Measurements from ENCODE around the gene KAZN.
"Not testable (repeated sequence)": the region's sequence is repeated elsewhere in the genome, so short reads cannot be mapped to it uniquely, and the experiment has no call there.

The KAZN gene

GRCh38 chr1:14598498-14599182, at the start of gene KAZN:
KAZN (plus strand) TSS chr1:14598685.
- DNase-seq (ENCODE audit: low read depth in 3 of 3, low spot score in 1 of 3): no peak

- DNase-seq (ENCODE audit: low read depth in 3 of 3, low spot score in 1 of 3): no peak
Measured at GRCh38 chr1:14549897-14550620, 48.4 kb upstream of the KAZN start.

- no peak for DNase-seq (ENCODE audit: low read depth in 3 of 3, low spot score in 1 of 3)
Measured at GRCh38 chr1:14551386-14551785, 47.1 kb upstream of the KAZN start.

GRCh38 chr1:14552246-14552965, 46.1 kb upstream of the KAZN start:
- DNase-seq (ENCODE audit: low read depth in 3 of 3, low spot score in 1 of 3): no peak

GRCh38 chr1:14553711-14554110, 44.8 kb upstream of the KAZN start:
- DNase-seq (ENCODE audit: low read depth in 3 of 3, low spot score in 1 of 3): no peak

GRCh38 chr1:14555091-14555490, 43.4 kb upstream of the KAZN start:
- no peak for DNase-seq (ENCODE audit: low read depth in 3 of 3, low spot score in 1 of 3)

- no peak for DNase-seq (ENCODE audit: low read depth in 3 of 3, low spot score in 1 of 3)
Measured at GRCh38 chr1:14561014-14561693, 37.3 kb upstream of the KAZN start.

GRCh38 chr1:14565090-14565489, 33.4 kb upstream of the KAZN start:
- no peak for DNase-seq (ENCODE audit: low read depth in 3 of 3, low spot score in 1 of 3)

- DNase-seq (ENCODE audit: low read depth in 3 of 3, low spot score in 1 of 3): no peak
Measured at GRCh38 chr1:14567056-14567455, 31.4 kb upstream of the KAZN start.

- no peak for DNase-seq (ENCODE audit: low read depth in 3 of 3, low spot score in 1 of 3)
Measured at GRCh38 chr1:14567903-14568302, 30.6 kb upstream of the KAZN start.

- DNase-seq (ENCODE audit: low read depth in 3 of 3, low spot score in 1 of 3): no peak
Measured at GRCh38 chr1:14568716-14569355, 29.6 kb upstream of the KAZN start.

GRCh38 chr1:14570514-14570913, 28.0 kb upstream of the KAZN start:
- no peak for DNase-seq (ENCODE audit: low read depth in 3 of 3, low spot score in 1 of 3)

- DNase-seq (ENCODE audit: low read depth in 3 of 3, low spot score in 1 of 3): no peak
Measured at GRCh38 chr1:14571810-14572767, 26.4 kb upstream of the KAZN start.

GRCh38 chr1:14572861-14573260, 25.6 kb upstream of the KAZN start:
- no peak for DNase-seq (ENCODE audit: low read depth in 3 of 3, low spot score in 1 of 3)

GRCh38 chr1:14576155-14576554, 22.3 kb upstream of the KAZN start:
- DNase-seq (ENCODE audit: low read depth in 3 of 3, low spot score in 1 of 3): no peak

- DNase-seq (ENCODE audit: low read depth in 3 of 3, low spot score in 1 of 3): no peak
Measured at GRCh38 chr1:14577261-14577660, 21.2 kb upstream of the KAZN start.

- no peak for DNase-seq (ENCODE audit: low read depth in 3 of 3, low spot score in 1 of 3)
Measured at GRCh38 chr1:14578156-14578555, 20.3 kb upstream of the KAZN start.

- DNase-seq (ENCODE audit: low read depth in 3 of 3, low spot score in 1 of 3): not testable (repeated sequence)
Measured at GRCh38 chr1:14580295-14580694, 18.2 kb upstream of the KAZN start.

GRCh38 chr1:14580986-14581385, 17.5 kb upstream of the KAZN start:
- DNase-seq (ENCODE audit: low read depth in 3 of 3, low spot score in 1 of 3): no peak

- no peak for DNase-seq (ENCODE audit: low read depth in 3 of 3, low spot score in 1 of 3)
Measured at GRCh38 chr1:14583788-14584187, 14.7 kb upstream of the KAZN start.

Measured in stimulated activated CD4-positive, alpha-beta T cell treated with anti-CD3 and anti-CD28 coated beads, TNF-alpha, amount 100 ng/mL, for 1 hour (primary cell).